ENCODE data around the gene PTCD2.

Gene PTCD2

GRCh38 chr5:72363166-72363802, 43.1 kb downstream of the PTCD2 start:
- Histone ChIP-seq H3K27me3 (ENCODE audit: control insufficient read depth in 1 of 2, insufficient read depth in 2 of 2, low read length in 2 of 2) (no peaks in the 10 kb centered on the region), H3K36me3 (ENCODE audit: control insufficient read depth in 1 of 2, insufficient read depth in 2 of 2, low read length in 2 of 2) (peaks cover 12 to 30% of the 10 kb centered on the region in 2 donors), H3K9me3 (ENCODE audit: control insufficient read depth in 1 of 2, low read length in 2 of 2) (no peaks in the 10 kb centered on the region), H3K4me3 (ENCODE audit: low read depth in 1 of 2, low read length in 2 of 2) (no peak overlapping the region), H3K4me1 (ENCODE audit: control insufficient read depth in 1 of 2, insufficient read depth in 2 of 2, low read length in 2 of 2) (no peaks in the 10 kb centered on the region), H3K9ac (ENCODE audit: low read depth in 1 of 2, low read length in 2 of 2) (no peak overlapping the region), H3K27ac (ENCODE audit: low read depth, low read length) (no peak overlapping the region)

- Histone ChIP-seq H3K27ac (ENCODE audit: low read depth, low read length) (no peak overlapping the region), H3K9ac (ENCODE audit: low read depth in 1 of 2, low read length in 2 of 2) (no peak overlapping the region), H3K4me1 (ENCODE audit: control insufficient read depth in 1 of 2, insufficient read depth in 2 of 2, low read length in 2 of 2) (no peaks in the 10 kb centered on the region), H3K4me3 (ENCODE audit: low read depth in 1 of 2, low read length in 2 of 2) (no peak overlapping the region), H3K27me3 (ENCODE audit: control insufficient read depth in 1 of 2, insufficient read depth in 2 of 2, low read length in 2 of 2) (no peaks in the 10 kb centered on the region), H3K9me3 (ENCODE audit: control insufficient read depth in 1 of 2, low read length in 2 of 2) (no peaks in the 10 kb centered on the region), H3K36me3 (ENCODE audit: control insufficient read depth in 1 of 2, insufficient read depth in 2 of 2, low read length in 2 of 2) (peaks cover 7 to 22% of the 10 kb centered on the region in 2 donors)
These were observed 44.0 kb downstream of the PTCD2 start for GRCh38 chr5:72364171-72364570.

- no peaks in the 10 kb centered on the region for H3K27me3 ChIP-seq (ENCODE audit: control insufficient read depth in 1 of 2, insufficient read depth in 2 of 2, low read length in 2 of 2)
- no peak overlapping the region for H3K4me3 ChIP-seq (ENCODE audit: low read depth in 1 of 2, low read length in 2 of 2)
- no peaks in the 10 kb centered on the region for H3K4me1 ChIP-seq (ENCODE audit: control insufficient read depth in 1 of 2, insufficient read depth in 2 of 2, low read length in 2 of 2)
- peaks cover 7 to 18% of the 10 kb centered on the region in 2 donors for H3K36me3 ChIP-seq (ENCODE audit: control insufficient read depth in 1 of 2, insufficient read depth in 2 of 2, low read length in 2 of 2)
- no peak overlapping the region for H3K9ac ChIP-seq (ENCODE audit: low read depth in 1 of 2, low read length in 2 of 2)
- no peak overlapping the region for H3K27ac ChIP-seq (ENCODE audit: low read depth, low read length)
- no peaks in the 10 kb centered on the region for H3K9me3 ChIP-seq (ENCODE audit: control insufficient read depth in 1 of 2, low read length in 2 of 2)
These were observed 44.8 kb downstream of the PTCD2 start for GRCh38 chr5:72364951-72365350.

GRCh38 chr5:72366324-72366976, 46.3 kb downstream of the PTCD2 start:
- H3K4me1 ChIP-seq (ENCODE audit: control insufficient read depth in 1 of 2, insufficient read depth in 2 of 2, low read length in 2 of 2), result no peaks in the 10 kb centered on the region
- peaks cover 0 to 13% of the 10 kb centered on the region in 2 donors for H3K36me3 ChIP-seq (ENCODE audit: control insufficient read depth in 1 of 2, insufficient read depth in 2 of 2, low read length in 2 of 2)
- H3K9me3 ChIP-seq (ENCODE audit: control insufficient read depth in 1 of 2, low read length in 2 of 2), result no peaks in the 10 kb centered on the region
- H3K9ac ChIP-seq (ENCODE audit: low read depth in 1 of 2, low read length in 2 of 2), result no peak overlapping the region
- no peak overlapping the region for H3K4me3 ChIP-seq (ENCODE audit: low read depth in 1 of 2, low read length in 2 of 2)
- H3K27ac ChIP-seq (ENCODE audit: low read depth, low read length), result no peak overlapping the region
- no peaks in the 10 kb centered on the region for H3K27me3 ChIP-seq (ENCODE audit: control insufficient read depth in 1 of 2, insufficient read depth in 2 of 2, low read length in 2 of 2)

- Histone ChIP-seq H3K9ac (ENCODE audit: low read depth in 1 of 2, low read length in 2 of 2) (no peak overlapping the region), H3K4me3 (ENCODE audit: low read depth in 1 of 2, low read length in 2 of 2) (no peak overlapping the region), H3K9me3 (ENCODE audit: control insufficient read depth in 1 of 2, low read length in 2 of 2) (no peaks in the 10 kb centered on the region), H3K36me3 (ENCODE audit: control insufficient read depth in 1 of 2, insufficient read depth in 2 of 2, low read length in 2 of 2) (peaks cover 0 to 3% of the 10 kb centered on the region in 2 donors), H3K27ac (ENCODE audit: low read depth, low read length) (no peak overlapping the region), H3K4me1 (ENCODE audit: control insufficient read depth in 1 of 2, insufficient read depth in 2 of 2, low read length in 2 of 2) (no peaks in the 10 kb centered on the region), H3K27me3 (ENCODE audit: control insufficient read depth in 1 of 2, insufficient read depth in 2 of 2, low read length in 2 of 2) (no peaks in the 10 kb centered on the region)
These were observed 48.1 kb downstream of the PTCD2 start for GRCh38 chr5:72368271-72368670.

GRCh38 chr5:72369301-72369700, 49.1 kb downstream of the PTCD2 start:
- Histone ChIP-seq H3K4me3 (ENCODE audit: low read depth in 1 of 2, low read length in 2 of 2) (no peak overlapping the region), H3K9me3 (ENCODE audit: control insufficient read depth in 1 of 2, low read length in 2 of 2) (no peaks in the 10 kb centered on the region), H3K27ac (ENCODE audit: low read depth, low read length) (no peak overlapping the region), H3K36me3 (ENCODE audit: control insufficient read depth in 1 of 2, insufficient read depth in 2 of 2, low read length in 2 of 2) (peaks cover 0 to 3% of the 10 kb centered on the region in 2 donors), H3K9ac (ENCODE audit: low read depth in 1 of 2, low read length in 2 of 2) (no peak overlapping the region), H3K4me1 (ENCODE audit: control insufficient read depth in 1 of 2, insufficient read depth in 2 of 2, low read length in 2 of 2) (no peaks in the 10 kb centered on the region), H3K27me3 (ENCODE audit: control insufficient read depth in 1 of 2, insufficient read depth in 2 of 2, low read length in 2 of 2) (no peaks in the 10 kb centered on the region)

- H3K4me3 ChIP-seq (ENCODE audit: low read depth in 1 of 2, low read length in 2 of 2), result no peak overlapping the region
- H3K9ac ChIP-seq (ENCODE audit: low read depth in 1 of 2, low read length in 2 of 2), result no peak overlapping the region
- no peaks in the 10 kb centered on the region for H3K4me1 ChIP-seq (ENCODE audit: control insufficient read depth in 1 of 2, insufficient read depth in 2 of 2, low read length in 2 of 2)
- no peak overlapping the region for H3K27ac ChIP-seq (ENCODE audit: low read depth, low read length)
- no peaks in the 10 kb centered on the region for H3K9me3 ChIP-seq (ENCODE audit: control insufficient read depth in 1 of 2, low read length in 2 of 2)
- no peaks in the 10 kb centered on the region for H3K27me3 ChIP-seq (ENCODE audit: control insufficient read depth in 1 of 2, insufficient read depth in 2 of 2, low read length in 2 of 2)
- H3K36me3 ChIP-seq (ENCODE audit: control insufficient read depth in 1 of 2, insufficient read depth in 2 of 2, low read length in 2 of 2), result peaks cover 0 to under 1% of the 10 kb centered on the region in 2 donors
These were observed 49.5 kb downstream of the PTCD2 start for GRCh38 chr5:72369711-72370110.

GRCh38 chr5:72372331-72372730, 52.2 kb downstream of the PTCD2 start:
- no peaks in the 10 kb centered on the region for H3K4me1 ChIP-seq (ENCODE audit: control insufficient read depth in 1 of 2, insufficient read depth in 2 of 2, low read length in 2 of 2)

GRCh38 chr5:72372923-72373322, 52.8 kb downstream of the PTCD2 start:
- no peak overlapping the region for H3K27ac ChIP-seq (ENCODE audit: low read depth, low read length)
- no peaks in the 10 kb centered on the region for H3K27me3 ChIP-seq (ENCODE audit: control insufficient read depth in 1 of 2, insufficient read depth in 2 of 2, low read length in 2 of 2)
- H3K4me1 ChIP-seq (ENCODE audit: control insufficient read depth in 1 of 2, insufficient read depth in 2 of 2, low read length in 2 of 2), result no peaks in the 10 kb centered on the region
- no peak overlapping the region for H3K4me3 ChIP-seq (ENCODE audit: low read depth in 1 of 2, low read length in 2 of 2)
- H3K36me3 ChIP-seq (ENCODE audit: control insufficient read depth in 1 of 2, insufficient read depth in 2 of 2, low read length in 2 of 2), result no peaks in the 10 kb centered on the region
- no peaks in the 10 kb centered on the region for H3K9me3 ChIP-seq (ENCODE audit: control insufficient read depth in 1 of 2, low read length in 2 of 2)
- H3K9ac ChIP-seq (ENCODE audit: low read depth in 1 of 2, low read length in 2 of 2), result no peak overlapping the region

More at GRCh38 chr5:72372331-72372730, 52.2 kb downstream of the PTCD2 start:
- no peaks in the 10 kb centered on the region for H3K9me3 ChIP-seq (ENCODE audit: control insufficient read depth in 1 of 2, low read length in 2 of 2)
- no peak overlapping the region for H3K4me3 ChIP-seq (ENCODE audit: low read depth in 1 of 2, low read length in 2 of 2)
- H3K36me3 ChIP-seq (ENCODE audit: control insufficient read depth in 1 of 2, insufficient read depth in 2 of 2, low read length in 2 of 2), result no peaks in the 10 kb centered on the region
- no peak overlapping the region for H3K27ac ChIP-seq (ENCODE audit: low read depth, low read length)
- H3K9ac ChIP-seq (ENCODE audit: low read depth in 1 of 2, low read length in 2 of 2), result no peak overlapping the region
- no peaks in the 10 kb centered on the region for H3K27me3 ChIP-seq (ENCODE audit: control insufficient read depth in 1 of 2, insufficient read depth in 2 of 2, low read length in 2 of 2)

- Histone ChIP-seq H3K9ac (ENCODE audit: low read depth in 1 of 2, low read length in 2 of 2) (no peak overlapping the region), H3K27ac (ENCODE audit: low read depth, low read length) (no peak overlapping the region), H3K27me3 (ENCODE audit: control insufficient read depth in 1 of 2, insufficient read depth in 2 of 2, low read length in 2 of 2) (no peaks in the 10 kb centered on the region), H3K4me1 (ENCODE audit: control insufficient read depth in 1 of 2, insufficient read depth in 2 of 2, low read length in 2 of 2) (no peaks in the 10 kb centered on the region), H3K4me3 (ENCODE audit: low read depth in 1 of 2, low read length in 2 of 2) (no peak overlapping the region), H3K9me3 (ENCODE audit: control insufficient read depth in 1 of 2, low read length in 2 of 2) (no peaks in the 10 kb centered on the region), H3K36me3 (ENCODE audit: control insufficient read depth in 1 of 2, insufficient read depth in 2 of 2, low read length in 2 of 2) (no peaks in the 10 kb centered on the region)
These were observed 54.7 kb downstream of the PTCD2 start for GRCh38 chr5:72374844-72375243.
